HG03280 (cell line): ENCODE data around the gene REL.
"Not testable (repeated sequence)": the region's sequence is repeated elsewhere in the genome, so short reads cannot be mapped to it uniquely, and the experiment has no call there.

Source experiments
- ATAC-seq: cut with Tn5 transposase; IDR thresholded peaks from one replicate; pipeline ENCODE4 v1.9.1; 2021; ENCODE audit warnings: mild to moderate bottlenecking, moderate library complexity; ENCODE audit not compliant: unreplicated experiment

Gene REL

GRCh38 chr2:60881047-60881932 is at the start of gene REL:
REL (plus strand) TSS chr2:60881574; CDS start chr2:60881841, 267 bp downstream.
- ATAC-seq: peak; percentile 82

GRCh38 chr2:60831921-60832320 is 49.5 kb upstream of the REL start:
- no peak for ATAC-seq

- no peak for ATAC-seq
Measured at GRCh38 chr2:60832621-60833020, 48.8 kb upstream of the REL start.

GRCh38 chr2:60834270-60834717 is 47.1 kb upstream of the REL start:
- no peak for ATAC-seq

GRCh38 chr2:60836491-60836890 is 44.9 kb upstream of the REL start:
- ATAC-seq: no peak

GRCh38 chr2:60837123-60837522 is 44.3 kb upstream of the REL start:
- no peak for ATAC-seq

GRCh38 chr2:60838481-60838880 is 42.9 kb upstream of the REL start:
- ATAC-seq: no peak

GRCh38 chr2:60839126-60839813 is 42.1 kb upstream of the REL start:
- ATAC-seq: peak; percentile 39

- peak; percentile 48 for ATAC-seq
Measured at GRCh38 chr2:60840880-60841279, 40.5 kb upstream of the REL start.

- ATAC-seq: no peak
Measured at GRCh38 chr2:60843006-60843405, 38.4 kb upstream of the REL start.

- ATAC-seq: no peak
Measured at GRCh38 chr2:60844105-60844504, 37.3 kb upstream of the REL start.

- no peak for ATAC-seq
Measured at GRCh38 chr2:60847854-60848253, 33.5 kb upstream of the REL start.

GRCh38 chr2:60849187-60849586 is 32.2 kb upstream of the REL start:
- no peak for ATAC-seq

GRCh38 chr2:60852282-60852860 is 29.0 kb upstream of the REL start:
- no peak for ATAC-seq

- no peak for ATAC-seq
Measured at GRCh38 chr2:60853531-60853930, 27.8 kb upstream of the REL start.

- no peak for ATAC-seq
Measured at GRCh38 chr2:60855989-60856669, 25.2 kb upstream of the REL start.

- ATAC-seq: no peak
Measured at GRCh38 chr2:60857056-60857455, 24.3 kb upstream of the REL start.

- ATAC-seq: no peak
Measured at GRCh38 chr2:60858897-60859311, 22.5 kb upstream of the REL start.

GRCh38 chr2:60861736-60862135 is 19.6 kb upstream of the REL start:
- no peak for ATAC-seq

- ATAC-seq: no peak
Measured at GRCh38 chr2:60862642-60863041, 18.7 kb upstream of the REL start.

GRCh38 chr2:60865361-60865760 is 16.0 kb upstream of the REL start:
- not testable (repeated sequence) for ATAC-seq
